NCI-H510A (cell line): ENCODE measurements around the gene IDH3B.
"Not testable (repeated sequence)": the region's sequence is repeated elsewhere in the genome, so short reads cannot be mapped to it uniquely, and the experiment has no call there.

Source experiments
- DNase-seq: peaks from one replicate; lab custom pipeline; 2025; lab: John Stamatoyannopoulos, UW

Gene IDH3B

DNA sequence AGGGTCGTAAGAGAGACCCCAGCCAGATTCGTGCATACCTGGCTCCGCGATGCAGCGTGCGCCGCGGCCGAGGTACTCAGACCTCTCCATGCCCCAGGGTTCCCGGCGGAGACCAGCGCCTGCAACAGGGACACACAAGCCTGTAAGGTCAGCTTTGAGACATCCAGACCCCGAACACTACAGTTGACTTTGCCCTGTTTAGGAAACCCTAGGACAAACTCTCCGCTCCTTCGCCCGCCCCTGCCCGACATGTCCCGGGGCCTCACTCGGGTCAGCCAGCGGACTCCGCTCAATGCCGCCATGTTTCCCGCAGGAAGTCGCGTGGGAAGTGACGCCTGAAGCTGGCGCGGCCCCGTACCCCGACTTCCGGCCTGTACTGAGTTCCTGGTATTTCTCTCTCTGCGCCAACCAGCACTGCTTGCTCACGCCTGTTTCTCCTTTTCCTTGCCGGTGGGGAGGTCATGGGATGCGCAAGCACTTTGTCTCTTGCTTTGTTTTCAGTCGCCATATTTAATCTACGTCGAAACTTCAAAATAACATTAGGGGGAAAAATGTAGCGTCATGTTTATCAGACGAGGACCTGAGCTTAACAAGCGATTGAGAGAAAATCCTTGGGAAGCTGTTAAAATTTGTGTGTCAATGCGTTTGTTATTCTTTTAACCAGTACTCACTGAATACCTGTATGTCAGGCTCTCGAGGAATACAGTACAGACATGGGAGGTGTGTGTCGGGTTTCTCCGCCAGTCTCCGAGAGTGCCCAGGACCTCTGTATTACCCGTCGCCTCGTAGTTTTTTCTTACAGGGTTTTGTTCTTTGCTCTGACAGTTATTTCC, at the start of gene IDH3B:
TSS of gene IDH3B (minus strand) at position 330 of the 833 bp plus-strand sequence. CDS start at position 302, 28 bp downstream.
- peak; percentile 94 for DNase-seq

DNA sequence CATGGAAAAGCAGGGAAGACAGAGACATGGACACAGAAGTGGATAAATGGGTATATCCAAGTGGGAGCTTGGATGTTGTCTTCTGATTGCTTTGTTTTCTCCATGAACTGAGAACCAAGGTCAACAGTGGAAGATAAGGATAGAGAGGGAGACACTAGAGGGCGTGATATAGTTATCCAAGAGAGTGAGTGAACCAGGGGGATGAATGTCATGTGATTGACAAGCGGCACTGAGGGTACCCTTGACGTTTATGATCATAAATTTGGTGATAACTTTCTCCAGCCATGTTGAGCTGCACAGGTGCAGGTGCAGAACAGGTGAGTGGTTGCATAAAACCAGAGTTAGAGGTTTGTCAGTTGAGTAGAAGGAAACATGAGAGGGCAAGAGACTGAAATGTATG, 49.3 kb upstream of the IDH3B start:
- DNase-seq: no peak

DNA sequence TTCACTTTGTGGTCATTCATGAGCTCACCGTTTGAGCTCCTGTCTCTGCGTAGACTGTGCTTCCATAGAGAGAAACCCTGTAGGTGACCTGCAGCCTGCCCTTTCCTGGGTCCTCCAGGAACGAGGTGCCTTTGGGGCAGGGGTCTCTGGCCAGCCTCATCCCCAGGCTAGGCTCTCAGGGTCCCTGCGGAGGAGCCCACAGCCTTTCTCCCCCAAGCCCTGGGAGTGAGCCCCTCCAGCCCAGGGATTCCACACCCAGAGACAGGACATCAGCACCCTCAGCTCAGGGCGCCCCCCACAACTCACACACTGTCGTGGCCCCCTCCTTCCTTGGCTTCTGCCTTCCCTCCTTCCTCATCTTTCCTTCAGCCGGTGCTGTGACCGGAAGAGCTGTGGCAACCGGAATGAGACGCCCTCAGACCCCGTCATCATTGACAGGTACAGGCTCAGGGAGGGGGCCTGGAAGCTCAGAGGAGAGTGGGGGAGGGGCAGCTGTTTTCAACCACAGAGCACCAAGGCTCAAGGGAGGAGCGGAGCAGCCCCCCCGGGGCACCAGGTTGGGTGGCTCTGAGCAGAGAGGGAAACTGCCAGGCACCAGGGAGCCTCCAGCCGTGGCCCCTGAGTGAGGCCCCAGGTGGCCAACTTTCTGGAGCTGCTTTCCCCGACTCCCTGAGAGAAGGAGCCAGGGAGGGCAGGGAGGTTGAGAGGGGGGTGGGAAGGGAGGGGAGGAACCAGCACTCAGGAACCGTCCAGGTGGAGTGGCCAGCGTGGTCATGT, 45.4 kb upstream of the IDH3B start:
- peak; percentile 84 for DNase-seq

DNA sequence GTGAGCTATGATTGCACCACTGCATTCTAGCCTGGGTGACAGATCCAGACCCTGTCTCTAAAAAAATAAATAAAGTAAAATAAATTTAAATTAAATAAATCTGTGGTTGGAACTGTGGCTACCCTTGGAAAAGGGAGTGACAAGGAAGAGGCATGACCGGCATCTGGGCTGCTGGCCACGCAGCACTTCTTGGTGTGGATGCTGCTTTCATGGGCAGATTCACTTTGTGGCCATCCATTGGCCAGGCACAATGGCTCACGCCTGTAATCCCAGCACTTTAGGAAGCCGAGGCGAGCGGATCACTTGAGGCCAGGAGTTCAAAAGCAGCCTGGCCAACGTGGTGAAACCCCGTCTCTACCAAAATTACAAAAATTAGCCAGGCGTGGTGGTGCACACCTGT, 44.6 kb upstream of the IDH3B start:
- DNase-seq: no peak

DNA sequence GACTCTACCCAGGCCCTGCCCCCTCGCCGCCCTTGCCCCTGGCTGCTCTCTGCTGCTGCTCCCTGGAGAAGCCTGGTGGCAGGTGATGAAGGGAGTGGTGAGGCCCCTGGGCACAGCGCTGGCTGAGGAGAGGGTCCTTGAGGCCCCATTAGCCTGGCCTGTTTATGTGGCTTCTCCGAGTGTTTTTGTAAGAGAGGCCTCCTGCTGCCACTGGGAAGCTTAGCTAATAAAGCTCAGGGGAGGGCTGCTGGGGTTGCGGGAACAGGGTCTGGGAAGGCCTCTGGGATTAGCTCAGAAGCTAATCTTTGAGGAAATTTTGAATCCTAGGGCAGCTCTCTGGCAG, 44.0 kb upstream of the IDH3B start:
- peak; percentile 90 for DNase-seq

DNA sequence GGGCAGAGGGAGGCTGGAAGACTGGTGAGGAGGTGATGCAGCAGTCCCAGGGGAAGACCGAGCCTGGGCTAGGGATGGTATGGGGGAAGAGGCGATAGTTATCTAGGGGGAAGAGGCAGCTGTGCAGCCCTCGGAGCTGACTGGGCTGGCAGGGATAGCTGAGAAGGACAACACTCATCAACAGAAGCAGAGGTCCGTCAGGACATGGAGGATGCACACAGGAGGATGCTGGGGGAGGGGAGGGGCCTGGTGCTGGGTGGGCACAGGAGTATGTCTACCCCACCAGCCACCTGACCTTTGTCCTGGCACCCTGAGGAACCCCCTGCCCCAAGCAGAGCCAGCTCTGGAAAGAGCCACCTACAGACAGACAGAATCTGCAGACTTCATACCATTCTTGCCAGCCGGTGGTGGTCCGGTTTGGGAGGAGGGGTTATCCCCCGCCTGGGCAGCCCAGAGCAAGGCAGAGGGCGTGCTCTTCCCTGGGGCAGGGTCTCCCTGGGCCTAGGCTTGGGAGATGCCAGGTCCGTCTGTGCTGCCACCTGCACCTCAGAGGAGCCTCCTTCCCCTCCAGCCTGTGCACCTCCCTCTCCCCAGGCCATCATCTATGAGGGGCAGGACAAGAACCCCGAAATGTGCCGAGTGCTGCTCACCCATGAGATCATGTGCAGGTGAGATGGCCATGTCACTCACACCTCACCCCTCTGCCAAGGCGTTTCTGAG, 43.5 kb upstream of the IDH3B start:
- DNase-seq: no peak

DNA sequence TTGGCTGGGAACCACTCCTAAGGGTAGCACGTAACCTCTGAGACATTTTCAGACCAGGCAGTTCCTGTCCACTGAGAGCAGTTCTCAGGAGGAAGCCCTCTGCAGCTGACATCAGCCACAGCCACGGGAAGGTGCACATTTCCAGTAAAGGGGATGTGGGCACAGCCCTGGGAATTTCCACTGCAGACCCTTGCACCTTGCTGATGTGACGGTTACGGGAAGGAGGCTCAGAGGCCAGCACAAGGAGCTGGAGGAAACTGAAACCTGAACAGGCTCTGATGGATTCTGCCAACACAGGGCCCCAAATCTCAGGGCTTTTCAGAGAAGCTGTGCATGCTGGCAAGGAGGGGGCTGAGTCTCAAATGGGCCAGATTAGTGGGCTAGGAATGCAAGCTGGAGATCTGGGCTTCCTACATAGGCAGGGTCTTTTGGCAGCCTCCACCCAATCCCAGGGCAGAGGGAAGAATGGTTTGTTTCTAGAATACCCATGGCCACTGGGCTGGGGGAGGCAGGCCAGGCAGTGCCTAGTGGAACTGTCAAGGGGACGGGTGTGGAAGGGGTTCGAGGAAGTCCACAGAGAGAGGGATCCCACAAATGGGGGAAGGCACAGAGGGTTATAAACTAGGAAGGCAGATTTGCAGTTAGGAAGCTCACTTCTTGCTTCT, 42.8 kb upstream of the IDH3B start:
- DNase-seq: no peak

DNA sequence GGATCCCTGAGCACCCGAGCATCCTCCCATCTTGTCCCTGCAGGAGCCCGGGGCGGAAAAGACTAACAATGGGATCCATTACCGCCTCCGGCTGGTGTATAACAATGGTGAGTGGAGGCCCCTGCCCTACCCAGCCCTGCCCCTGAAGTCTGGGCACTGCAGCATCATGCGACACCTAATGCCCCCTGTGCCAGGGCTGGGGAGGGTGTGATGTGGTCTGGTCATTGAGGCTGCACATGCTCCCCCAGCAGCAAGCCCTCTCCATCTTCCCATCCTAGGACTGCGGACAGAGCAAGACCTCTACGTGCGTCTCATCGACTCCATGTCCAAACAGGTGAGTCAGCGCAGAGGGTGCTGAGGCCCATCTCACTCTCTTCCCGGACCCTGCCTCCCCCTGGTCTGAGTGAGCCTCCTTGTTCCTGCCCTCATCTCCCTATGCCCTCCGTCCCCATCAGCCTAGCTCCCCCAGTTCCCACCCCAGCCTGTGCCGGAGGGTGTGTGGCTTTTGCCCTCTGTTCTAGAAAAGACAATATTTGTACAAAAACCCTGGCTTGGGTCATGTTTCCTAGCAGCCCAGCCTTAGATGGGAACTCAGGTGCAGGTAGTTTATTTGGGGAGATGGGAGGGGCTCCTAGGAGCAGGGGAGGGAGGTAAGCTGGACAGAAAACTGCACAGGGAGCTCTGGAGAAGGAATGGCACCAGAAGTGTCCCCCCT, 42.1 kb upstream of the IDH3B start:
- no peak for DNase-seq

DNA sequence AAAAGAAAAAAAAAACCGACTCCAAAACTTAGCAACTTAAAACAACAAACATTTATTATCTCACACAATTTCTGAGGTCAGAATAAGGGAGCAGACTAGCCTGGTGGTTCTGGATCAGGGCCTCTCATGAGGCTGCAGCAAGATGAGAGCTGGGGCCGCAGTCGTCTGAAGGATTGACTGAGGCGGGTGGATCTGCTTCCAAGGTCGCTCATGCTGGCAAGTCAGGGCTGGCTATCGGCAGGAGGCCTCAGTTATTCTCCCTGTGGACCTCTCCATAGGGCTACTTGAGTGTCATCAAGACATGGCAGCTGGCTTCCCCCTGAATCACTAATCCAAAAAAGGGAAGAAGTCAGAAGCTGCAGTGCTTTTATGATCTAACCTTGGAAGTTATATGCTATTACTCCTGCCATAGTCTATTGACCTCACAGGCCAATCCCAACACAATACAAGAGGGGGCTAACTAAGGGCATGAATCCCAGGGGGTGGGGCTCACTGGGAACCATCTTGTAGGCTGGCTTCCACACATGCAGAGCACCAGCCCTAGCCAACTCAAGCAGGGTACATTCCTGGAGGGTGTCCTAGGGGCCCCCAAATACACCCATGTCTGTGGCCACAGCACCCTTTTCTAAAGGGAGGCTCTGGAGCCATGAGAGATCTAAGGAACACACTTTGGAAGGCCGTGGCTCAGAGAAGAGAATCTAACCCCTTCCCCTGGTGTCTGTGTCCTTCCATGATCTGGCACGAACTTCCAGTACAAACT, 39.9 kb upstream of the IDH3B start:
- DNase-seq: no peak

DNA sequence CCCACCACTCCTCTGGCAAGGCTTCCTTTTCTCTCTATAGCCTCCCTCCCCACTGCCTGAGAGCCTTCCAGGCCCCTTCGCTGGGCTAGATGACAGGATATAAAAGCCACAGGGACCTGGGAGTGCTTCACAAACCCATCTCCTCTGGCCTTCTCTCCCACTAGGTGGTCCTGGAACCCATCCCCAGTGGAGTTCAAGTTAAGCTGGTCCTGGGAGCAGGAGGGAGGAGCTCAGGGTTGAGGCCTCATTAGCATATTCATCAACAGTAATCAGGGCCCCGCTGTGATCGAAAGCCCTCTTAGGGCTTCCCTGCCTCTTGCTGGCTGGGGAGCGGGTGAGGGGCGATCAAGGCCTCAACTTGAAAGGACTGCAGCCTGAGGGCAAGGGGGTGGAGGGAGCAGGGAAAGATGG, 37.7 kb upstream of the IDH3B start:
- no peak for DNase-seq

DNA sequence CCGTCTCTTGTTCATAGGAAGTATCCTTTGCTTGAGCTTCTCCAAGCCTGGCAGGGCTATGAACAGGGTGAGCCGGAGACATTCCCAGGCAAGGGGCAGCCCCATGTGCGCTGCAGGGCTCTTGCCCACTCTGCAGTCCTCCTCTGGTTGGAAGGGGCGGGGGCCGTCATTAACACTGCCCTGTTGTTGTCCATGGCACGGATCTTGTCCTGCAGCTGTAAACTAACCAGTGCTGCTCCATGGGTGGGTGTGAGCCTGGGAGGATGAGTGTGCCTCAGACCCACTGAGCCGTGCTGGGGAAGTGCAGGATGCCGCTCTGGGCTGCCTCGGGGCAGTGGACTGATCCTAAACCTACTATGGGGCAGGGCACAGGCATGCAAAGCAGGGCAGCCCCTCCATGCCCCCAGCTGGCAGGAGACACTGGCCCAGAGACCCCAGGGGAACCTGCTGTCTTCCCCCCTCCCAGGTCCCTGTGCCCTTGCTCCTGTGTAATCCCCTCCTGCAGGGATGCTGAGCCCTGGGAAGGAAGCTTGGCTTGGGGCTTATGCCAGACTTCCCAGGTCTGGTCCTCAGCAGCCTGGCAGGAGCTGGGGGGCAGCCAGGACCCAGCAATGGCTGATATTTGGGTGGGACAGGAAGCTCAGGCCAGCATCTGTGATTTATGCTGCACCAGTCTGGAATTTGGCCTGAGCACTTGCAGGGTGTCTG, 37.1 kb upstream of the IDH3B start:
- DNase-seq: no peak

DNA sequence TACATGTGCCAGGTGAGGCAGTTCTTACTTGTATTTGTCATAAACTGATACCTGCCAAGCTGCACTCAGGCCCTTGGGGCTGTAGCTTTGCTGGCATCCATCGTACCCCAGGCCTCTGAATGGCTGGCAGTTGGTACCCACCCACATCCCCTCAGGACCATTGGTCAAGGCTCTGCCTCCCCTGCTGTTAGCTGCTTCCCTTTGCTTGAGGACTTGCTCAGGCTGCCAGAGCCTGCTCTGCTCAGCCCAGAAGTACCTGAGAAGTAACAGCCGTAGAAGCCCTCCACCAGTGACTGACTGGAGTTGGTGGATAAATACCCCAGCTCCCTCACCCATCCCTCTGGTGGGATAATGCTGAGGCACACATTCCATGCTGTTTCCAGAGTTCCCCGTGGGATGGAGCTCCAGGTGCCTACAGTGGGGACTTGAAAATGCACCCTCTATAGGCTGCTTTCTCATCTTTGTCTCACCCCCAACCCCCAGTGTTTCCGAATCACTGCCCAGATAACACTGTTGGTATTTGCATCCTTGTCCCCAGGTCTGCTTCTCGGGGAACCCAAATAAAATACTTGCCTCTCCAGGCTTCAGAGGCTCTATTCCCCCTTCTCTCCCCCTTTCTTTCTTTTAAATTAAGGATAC, 35.9 kb upstream of the IDH3B start:
- no peak for DNase-seq

DNA sequence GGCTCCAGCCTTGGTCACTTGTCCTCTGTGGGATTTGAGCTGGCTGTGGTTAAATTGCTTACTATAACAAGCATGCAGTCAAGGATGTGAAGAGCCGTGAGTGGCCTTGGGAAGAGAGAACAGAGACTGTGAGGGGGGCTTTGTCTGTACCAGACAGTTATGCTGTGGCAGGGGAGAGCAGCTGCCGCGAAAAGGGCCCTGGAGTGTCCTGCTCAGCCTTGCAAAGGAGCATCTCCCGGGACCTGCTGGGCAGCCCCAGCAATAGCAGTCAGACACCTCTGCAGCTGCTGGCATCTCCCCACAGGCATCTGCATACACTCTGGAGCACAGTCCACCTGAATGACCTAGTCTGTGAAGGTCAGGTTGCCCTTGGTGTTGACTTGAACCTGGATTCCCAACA, 34.9 kb upstream of the IDH3B start:
- DNase-seq: no peak

DNA sequence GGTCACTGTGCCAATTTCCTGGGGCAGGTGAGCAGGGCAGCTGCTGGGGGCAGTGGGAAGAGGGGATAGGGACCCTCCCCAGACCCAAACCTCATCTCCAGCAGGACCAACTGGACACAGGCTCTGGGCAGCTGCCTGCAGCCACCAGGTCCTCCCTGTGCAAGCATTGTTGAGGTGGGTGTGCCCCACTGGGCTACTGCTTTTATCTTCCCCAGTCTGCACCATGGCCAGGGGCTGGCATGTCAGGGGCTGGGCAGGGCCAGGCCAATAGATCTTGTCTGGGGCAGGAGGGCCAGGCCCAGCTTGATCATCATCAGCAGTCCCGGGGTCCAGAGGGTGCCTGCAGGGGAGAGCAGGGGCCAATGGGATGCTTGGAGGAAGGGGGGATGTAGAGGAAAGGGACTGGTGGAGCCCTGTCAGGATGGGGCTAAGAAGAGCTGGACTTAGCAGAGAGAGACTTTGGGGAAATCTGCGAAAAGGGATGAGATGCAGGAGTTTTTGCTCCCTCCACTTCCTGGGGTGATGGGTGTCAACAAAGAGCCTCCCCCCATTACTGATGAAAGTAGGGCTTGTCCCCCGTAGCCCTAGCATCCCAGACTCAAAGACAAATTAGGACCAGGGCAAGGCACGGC, 34.3 kb upstream of the IDH3B start:
- no peak for DNase-seq

DNA sequence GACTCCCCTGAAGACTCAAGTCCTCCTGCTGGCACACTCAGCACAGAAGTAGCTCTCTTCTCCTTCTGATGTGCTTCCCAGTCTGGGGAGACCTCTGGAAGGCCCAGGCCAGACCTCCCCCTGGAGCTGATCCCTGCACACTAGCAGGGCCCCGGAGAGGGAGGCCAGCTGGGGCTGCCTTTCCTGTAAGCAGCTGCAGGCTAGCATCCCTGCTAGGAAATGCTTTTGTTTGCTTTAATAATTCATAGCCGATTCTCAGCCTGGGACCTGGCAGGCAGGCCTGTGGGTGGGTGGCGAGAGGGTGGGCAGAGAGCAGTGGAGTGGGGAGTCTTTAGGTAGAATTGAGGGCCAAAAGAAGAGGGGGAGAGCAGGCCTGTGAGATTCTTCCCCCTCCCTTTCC, 33.8 kb upstream of the IDH3B start:
- DNase-seq: no peak

DNA sequence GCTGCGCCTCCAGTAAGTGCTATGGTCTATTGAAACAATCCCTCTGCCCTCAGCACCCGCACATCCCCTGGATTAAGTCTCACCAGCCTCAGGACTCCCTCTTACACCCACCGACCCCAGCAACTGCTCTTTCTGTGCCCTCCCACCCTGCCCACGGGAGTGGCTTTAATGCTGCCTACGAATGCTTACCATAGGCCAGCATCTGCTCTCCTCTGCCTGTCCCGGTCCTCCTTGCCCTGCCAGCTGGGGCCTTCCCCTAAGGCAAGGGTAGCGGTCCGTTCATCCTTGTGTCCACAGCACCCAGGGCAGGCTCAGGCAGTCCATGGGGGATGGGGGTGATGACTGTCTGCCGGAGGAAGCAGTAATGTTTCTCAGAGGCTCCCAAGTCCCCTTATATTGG, 32.6 kb upstream of the IDH3B start:
- no peak for DNase-seq

DNA sequence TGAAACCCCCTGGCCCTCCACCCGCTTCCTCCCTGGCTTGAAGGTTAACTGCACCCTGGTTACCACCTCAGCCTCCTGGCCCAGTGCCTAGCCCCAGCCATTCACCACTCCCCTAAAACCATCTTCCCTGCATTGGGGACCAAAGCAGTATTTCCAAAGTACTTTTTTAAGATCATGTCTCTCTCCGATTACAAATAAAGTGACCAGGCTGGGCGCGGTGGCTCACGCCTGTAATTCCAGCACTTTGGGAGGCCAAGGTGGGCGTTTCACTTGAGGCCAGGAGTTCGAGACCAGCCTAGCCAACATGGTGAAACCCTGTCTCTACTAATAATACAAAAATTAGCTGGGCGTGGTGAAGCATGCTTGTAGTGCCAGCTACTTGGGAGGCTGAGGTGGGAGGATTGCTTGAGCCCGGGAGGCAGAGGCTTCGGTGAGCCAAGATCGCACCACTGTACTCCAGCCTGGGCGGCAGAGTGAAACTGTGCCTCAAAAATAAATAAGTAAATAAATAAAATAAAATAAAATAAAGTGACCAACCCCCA, 32.0 kb upstream of the IDH3B start:
- DNase-seq: not testable (repeated sequence)

DNA sequence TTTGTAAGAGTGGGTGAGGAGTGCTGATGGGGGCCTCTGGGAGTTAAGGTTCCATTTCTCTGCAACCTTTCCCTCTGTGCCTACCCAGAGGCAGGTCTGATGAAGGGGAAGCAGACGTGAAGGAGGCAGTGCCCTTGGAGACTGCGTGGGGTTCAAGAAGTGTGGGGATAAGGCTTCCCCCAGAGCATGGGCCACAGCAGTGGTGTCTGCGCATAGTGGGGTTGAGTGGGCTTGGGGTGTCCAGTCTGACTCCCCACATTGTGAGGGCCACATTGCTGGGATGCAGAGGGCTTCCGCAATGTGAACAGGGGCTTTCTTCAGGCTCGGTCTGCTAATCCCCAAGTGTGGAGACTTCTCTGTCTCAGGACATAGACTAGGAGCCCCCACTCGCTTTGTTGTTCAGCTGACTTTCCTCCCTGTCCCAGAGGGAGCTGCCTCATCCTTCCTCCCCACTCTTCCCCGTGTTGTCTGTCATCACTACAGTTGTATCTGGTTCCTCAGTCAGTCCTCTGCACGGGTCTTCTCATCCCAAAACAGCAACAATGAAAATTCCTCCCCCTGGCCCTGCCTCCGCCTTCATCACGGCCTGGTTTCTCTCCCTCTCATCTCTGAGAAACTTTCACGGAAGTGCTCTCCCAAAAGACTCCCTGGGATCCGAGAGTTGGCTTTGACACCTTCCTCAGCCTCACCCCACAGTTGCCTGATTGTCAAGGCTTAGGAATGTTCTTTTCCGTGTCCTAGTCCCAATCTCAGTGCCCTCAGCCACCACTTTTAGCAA, 31.4 kb upstream of the IDH3B start:
- DNase-seq: no peak
